HFFc6 (cell line): ENCODE results near the gene NAXD. TPM values are rescaled to one million over a fixed set of nuclear protein-coding genes. Genes with fewer than 3 reads are reported as not detected.
A peak's percentile ranks its signal among the peaks of the same experiment; 100 is the strongest.
"Not testable (repeated sequence)": the region's sequence is repeated elsewhere in the genome, so short reads cannot be mapped to it uniquely, and the experiment has no call there.

ENCODE experiments used
- DNase-seq: peaks from one replicate; pipeline ENCODE4 v3.0.0-alpha.2; 2018
- H3K27ac Mint-ChIP-seq: 2 replicates; pipeline ENCODE4 v1.8.0; 2020; ENCODE audit warnings: mild to moderate bottlenecking, mixed read lengths
- H3K27me3 Mint-ChIP-seq: 2 replicates; pipeline ENCODE4 v1.8.0; 2021; ENCODE audit warnings: mild to moderate bottlenecking, moderate library complexity, mixed read lengths; ENCODE audit not compliant: insufficient read depth
- H3K36me3 Mint-ChIP-seq: 2 replicates; pipeline ENCODE4 v1.8.0; 2021; ENCODE audit warnings: low read depth, mixed read lengths
- H3K4me1 Mint-ChIP-seq: 2 replicates; pipeline ENCODE4 v1.8.0; 2020; ENCODE audit warnings: low read depth, mixed read lengths
- H3K4me3 Mint-ChIP-seq: 2 replicates; pipeline ENCODE4 v1.8.0; 2020; ENCODE audit warnings: mild to moderate bottlenecking, moderate library complexity, mixed read lengths
- H3K9me3 Mint-ChIP-seq: 2 replicates; pipeline ENCODE4 v1.8.0; 2020; ENCODE audit warnings: mild to moderate bottlenecking, mixed read lengths
- CTCF ChIP-seq: fragments of 200-600 bp; sonication (generic); IDR thresholded peaks from 2 replicates; pipeline ENCODE4 v1.5.0; 2021; ENCODE audit warnings: antibody characterized with exemption, mild to moderate bottlenecking
- total RNA-seq, 6 experiments: library from RNA; stranded (reverse); fragmentation: NEBNext Ultra II Directional; extraction: Animal tissue kit (Norgen Biotek cat#: 25700); gene quantifications; 2 replicates in 1 of 6; 3 replicates in 5 of 6; pipeline ENCODE4 v1.2.3, GENCODE V29; 2021

The NAXD gene
- total RNA-seq, 6 experiments from 2014 or later, result 20.3 to 27.4 (median 22.8) TPM

GRCh38 chr13:110669036-110669435 lies 53.7 kb downstream of the NAXD start:
- peaks cover 1% of the 10 kb centered on the region; the same call in 1 of the 2 replicates for H3K27me3 Mint-ChIP-seq
- H3K27ac Mint-ChIP-seq, result no peak overlapping the region
- TF ChIP-seq CTCF, result no peak
- H3K4me3 Mint-ChIP-seq, result no peak overlapping the region
- H3K4me1 Mint-ChIP-seq, result no peaks in the 10 kb centered on the region
- peaks cover 30% of the 10 kb centered on the region for H3K36me3 Mint-ChIP-seq
- H3K9me3 Mint-ChIP-seq, result no peaks in the 10 kb centered on the region
- no peak for DNase-seq

DNA sequence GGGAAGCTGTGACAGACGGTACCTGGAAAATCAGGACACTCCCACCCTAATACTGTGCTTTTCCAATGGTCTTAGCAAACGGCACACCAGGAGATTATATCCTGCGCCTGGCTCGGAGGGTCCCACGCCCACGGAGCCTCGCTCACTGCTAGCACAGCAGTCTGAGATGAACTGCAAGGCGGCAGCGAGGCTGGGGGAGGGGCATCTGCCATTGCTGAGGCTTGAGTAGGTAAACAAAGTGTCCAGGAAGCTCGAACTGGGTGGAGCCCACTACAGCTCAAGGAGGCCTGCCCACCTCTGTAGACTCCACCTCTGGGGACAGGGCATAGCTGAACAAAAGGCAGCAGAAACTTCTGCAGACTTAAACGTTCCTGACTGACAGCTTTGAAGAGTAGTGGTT lies 54.5 kb downstream of the NAXD start:
- DNase-seq, H3K9me3 Mint-ChIP-seq, H3K4me3 Mint-ChIP-seq, H3K27ac Mint-ChIP-seq, H3K27me3 Mint-ChIP-seq, H3K4me1 Mint-ChIP-seq: not testable (repeated sequence)
- H3K36me3 Mint-ChIP-seq, result peaks cover 35% of the 10 kb centered on the region

DNA sequence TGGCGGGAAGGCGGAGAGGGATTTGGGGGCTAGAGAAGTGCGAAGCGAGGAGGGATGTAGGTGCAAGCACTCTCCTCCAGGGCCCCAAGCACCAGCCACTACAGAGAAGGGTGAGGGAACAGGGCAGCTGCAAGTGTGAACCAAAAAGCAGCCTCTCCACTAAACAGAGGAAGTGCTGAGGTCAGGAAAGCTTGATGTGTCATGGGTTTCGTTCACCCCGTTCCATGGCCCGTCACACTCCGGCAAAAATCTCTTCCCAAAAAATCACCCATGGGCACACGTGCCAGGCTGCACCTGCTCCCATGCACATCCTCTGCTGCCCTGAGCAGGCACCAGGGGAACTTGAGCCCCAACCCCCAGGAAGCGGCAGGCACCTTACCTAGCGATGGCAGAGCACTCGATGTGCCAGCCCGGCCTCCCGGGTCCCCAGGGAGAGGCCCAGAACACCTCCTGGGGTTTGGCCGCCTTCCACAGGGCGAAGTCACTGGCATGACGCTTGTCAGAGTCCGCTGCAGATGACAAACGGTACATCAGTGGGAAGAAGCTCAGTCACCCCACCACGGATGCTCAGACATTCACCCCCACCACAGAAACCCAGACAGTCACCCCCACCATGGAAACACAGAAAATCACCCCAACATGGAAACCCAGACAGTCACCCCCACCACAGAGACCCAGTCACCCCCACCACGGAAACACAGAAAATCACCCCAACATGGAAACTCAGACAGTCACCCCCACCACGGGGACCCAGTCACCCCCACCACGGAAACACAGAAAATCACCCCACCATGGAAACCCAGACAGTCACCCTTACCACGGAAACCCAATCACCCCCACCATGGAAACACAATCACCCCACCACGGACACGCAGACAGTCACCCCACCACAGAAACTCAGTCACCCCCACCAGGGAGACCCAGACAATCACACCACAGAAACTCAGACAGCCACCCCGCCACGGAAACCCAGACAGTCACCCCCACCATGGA lies 61.5 kb downstream of the NAXD start:
- peaks cover 42% of the 10 kb centered on the region for H3K36me3 Mint-ChIP-seq
- TF ChIP-seq CTCF, result no peak
- no peaks in the 10 kb centered on the region for H3K27me3 Mint-ChIP-seq
- no peak overlapping the region; the same call in 1 of the 2 replicates for H3K27ac Mint-ChIP-seq
- no peaks in the 10 kb centered on the region for H3K9me3 Mint-ChIP-seq
- no peak for DNase-seq
- H3K4me1 Mint-ChIP-seq, result no peaks in the 10 kb centered on the region
- no peak overlapping the region for H3K4me3 Mint-ChIP-seq

DNA sequence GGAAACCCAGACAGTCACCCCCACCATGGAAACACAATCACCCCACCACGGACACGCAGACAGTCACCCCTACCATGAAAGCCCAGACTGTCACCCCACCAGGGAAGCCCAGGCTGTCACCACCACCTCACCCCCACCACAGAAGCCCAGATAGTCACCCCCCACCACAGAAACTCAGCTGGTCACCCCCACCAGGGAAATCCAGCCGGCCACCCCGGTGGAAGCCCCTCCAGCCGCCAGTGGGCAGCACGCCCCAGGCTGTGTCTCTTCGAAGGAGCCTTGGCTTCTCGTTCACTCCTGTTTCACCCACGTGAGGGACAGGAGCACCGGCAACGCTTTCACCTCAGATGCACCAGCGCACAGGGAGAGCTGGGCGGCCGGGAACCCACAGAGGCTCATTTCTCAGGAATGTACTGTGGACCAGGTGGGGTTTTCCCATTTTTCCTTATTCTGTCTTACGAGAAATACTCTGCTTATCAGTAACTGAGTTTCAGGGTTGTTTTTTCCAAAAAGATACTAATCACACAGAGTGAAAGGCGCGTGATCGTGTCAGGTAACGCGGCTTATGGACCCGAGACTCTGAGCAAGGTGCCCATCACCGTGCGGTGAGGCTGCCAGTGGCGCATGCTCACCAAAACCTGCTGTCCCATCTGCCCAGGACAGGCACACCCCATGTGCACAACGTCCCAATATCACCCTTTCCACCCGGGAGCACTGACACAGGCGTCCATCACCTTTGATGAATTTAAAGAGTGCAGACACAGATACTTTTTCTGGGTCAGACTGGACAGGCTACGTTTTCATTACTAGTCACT lies 62.6 kb downstream of the NAXD start:
- Mint-ChIP-seq H3K9me3 (no peaks in the 10 kb centered on the region), H3K4me3 (no peak overlapping the region), H3K27ac (no peak overlapping the region), H3K36me3 (peaks cover 43% of the 10 kb centered on the region), H3K4me1 (no peaks in the 10 kb centered on the region), H3K27me3 (no peaks in the 10 kb centered on the region)
- TF ChIP-seq CTCF, result no peak
- DNase-seq, result no peak

GRCh38 chr13:110680852-110681251 lies 65.5 kb downstream of the NAXD start:
- Mint-ChIP-seq H3K9me3 (no peaks in the 10 kb centered on the region), H3K4me3 (no peak overlapping the region), H3K4me1 (peaks cover 10% of the 10 kb centered on the region), H3K27me3 (peaks cover 5% of the 10 kb centered on the region; the same call in 1 of the 2 replicates), H3K36me3 (peaks cover 32% of the 10 kb centered on the region), H3K27ac (no peak overlapping the region)
- peak; percentile 10 for DNase-seq
- peak; percentile 75 for TF ChIP-seq CTCF
